B cell (primary cell): ENCODE results near the gene STARD10. TPM values are rescaled to one million over a fixed set of nuclear protein-coding genes. Genes with fewer than 3 reads are reported as not detected.

Experiments
- ATAC-seq: fragments of 200-7000 bp; cut with Tn5 transposase; one replicate; pipeline ENCODE4 v1.10.0; 2021; ENCODE audit warnings: low read depth, mild to moderate bottlenecking, moderate number of reproducible peaks, moderate library complexity
- CTCF ChIA-PET: fragments of 350-600 bp; sonication (Branson Sonifier 250); formaldehyde crosslinking; loops from one replicate; lab custom pipeline; 2021; ENCODE audit warnings: antibody characterized with exemption, inconsistent platforms; lab: Charles Lee
- POLR2A ChIA-PET: fragments of 350-600 bp; sonication (Branson Sonifier 250); formaldehyde crosslinking; loops from one replicate; lab custom pipeline; 2021; ENCODE audit warnings: antibody characterized with exemption; lab: Charles Lee
- DNase-seq: peaks from one replicate; pipeline ENCODE4 v3.0.0; 2013
- H2AFZ ChIP-seq: 2 replicates; pipeline ENCODE4 v1.6.1; 2012; ENCODE audit warnings: mild to moderate bottlenecking, low read depth, low read length; ENCODE audit not compliant: insufficient read depth, poor library complexity, severe bottlenecking
- H3K27ac ChIP-seq, 2 donors: 1 replicate in 1 of 2; 2 replicates in 1 of 2; pipeline ENCODE4 v1.5.1; 2012 to 2013; ENCODE audit warnings: low read length in 2 of 2, mild to moderate bottlenecking in 2 of 2, moderate library complexity in 1 of 2
- H3K27me3 ChIP-seq, 4 experiments: fragments of 200-600 bp in 1 of 4; sonication (generic) in 1 of 4; replicated peaks in 1 of 4; 1 replicate in 2 of 4; 2 replicates in 2 of 4; pipeline versions ENCODE4 v1.6.1 to v1.7.0; 2013 to 2016; ENCODE audit warnings: low read length in 3 of 4, mild to moderate bottlenecking in 2 of 4, mixed read lengths in 1 of 4, moderate library complexity in 1 of 4; ENCODE audit not compliant: insufficient read depth in 4 of 4, control insufficient read depth in 3 of 4; ENCODE audit errors: control extremely low read depth in 1 of 4
- H3K36me3 ChIP-seq, 2 experiments: replicated peaks in 1 of 2; 1 replicate in 1 of 2; 2 replicates in 1 of 2; pipeline versions ENCODE4 v1.6.1 to v1.7.1; 2013; ENCODE audit warnings: low read length in 1 of 2; ENCODE audit not compliant: insufficient read depth in 2 of 2, control insufficient read depth in 1 of 2; ENCODE audit errors: control extremely low read depth in 1 of 2, extremely low read depth in 1 of 2
- H3K4me1 ChIP-seq, 2 donors: fragments of 200-600 bp in 1 of 2; sonication (generic) in 1 of 2; 1 replicate in 1 of 2; 2 replicates in 1 of 2; pipeline versions ENCODE4 v1.5.1 to v1.6.1; 2013 to 2017; ENCODE audit warnings: low read length in 2 of 2; ENCODE audit not compliant: control insufficient read depth in 2 of 2, insufficient read depth in 2 of 2
- H3K4me2 ChIP-seq: replicated peaks from 2 replicates; pipeline ENCODE3; 2012; ENCODE audit warnings: mild to moderate bottlenecking, low read depth, low read length; ENCODE audit not compliant: poor library complexity, severe bottlenecking
- H3K4me3 ChIP-seq, 5 experiments: fragments of 200-600 bp in 1 of 5; sonication (generic) in 1 of 5; 1 replicate in 3 of 5; 2 replicates in 2 of 5; pipeline versions ENCODE4 v1.5.1 to v1.7.0; 2011 to 2016; ENCODE audit warnings: low read length in 4 of 5, mild to moderate bottlenecking in 4 of 5, low read depth in 2 of 5, control low read depth in 1 of 5, moderate library complexity in 1 of 5; ENCODE audit not compliant: insufficient read depth in 1 of 5; ENCODE audit errors: control extremely low read depth in 1 of 5, extremely low read depth in 1 of 5
- H3K79me2 ChIP-seq: fragments of 200-600 bp; sonication (generic); one replicate; pipeline ENCODE4 v1.6.0; 2016; ENCODE audit warnings: low read length; ENCODE audit not compliant: control insufficient read depth, insufficient read depth
- H3K9ac ChIP-seq: fragments of 200-600 bp; sonication (generic); 2 replicates; pipeline ENCODE4 v1.6.1; 2017; ENCODE audit warnings: mild to moderate bottlenecking, low read length, moderate library complexity
- H3K9me3 ChIP-seq, 3 donors: one replicate each; pipeline versions ENCODE4 v1.6.1 to v1.7.1; 2013; ENCODE audit warnings: low read length in 2 of 3; ENCODE audit not compliant: control insufficient read depth in 2 of 3, insufficient read depth in 1 of 3; ENCODE audit errors: control extremely low read depth in 1 of 3
- H4K20me1 ChIP-seq: 2 replicates; pipeline ENCODE4 v1.6.0; 2012; ENCODE audit warnings: mild to moderate bottlenecking, low read length; ENCODE audit not compliant: insufficient read depth, control insufficient read depth, poor library complexity, severe bottlenecking
- H3K27ac Mint-ChIP-seq: one replicate; pipeline ENCODE4 v1.8.0; 2021; ENCODE audit warnings: mixed read lengths
- H3K27me3 Mint-ChIP-seq: one replicate; pipeline ENCODE4 v1.8.0; 2021; ENCODE audit warnings: mixed read lengths
- H3K4me1 Mint-ChIP-seq: one replicate; pipeline ENCODE4 v1.8.0; 2021; ENCODE audit warnings: mixed read lengths
- H3K4me3 Mint-ChIP-seq: one replicate; pipeline ENCODE4 v1.8.0; 2021; ENCODE audit warnings: mixed read lengths
- H3K9me3 Mint-ChIP-seq: one replicate; pipeline ENCODE4 v1.8.0; 2022; ENCODE audit warnings: mixed read lengths; ENCODE audit not compliant: insufficient read depth
- CTCF ChIP-seq: fragments of 200-600 bp; IDR thresholded peaks from one replicate; pipeline ENCODE4 v1.8.0; 2022; ENCODE audit warnings: antibody characterized with exemption, mild to moderate bottlenecking
- EZH2 ChIP-seq: IDR thresholded peaks from 2 replicates; pipeline ENCODE4 v1.6.1; 2012; ENCODE audit warnings: borderline replicate concordance, low read depth, mild to moderate bottlenecking, moderate library complexity, low read length; ENCODE audit not compliant: insufficient read depth, poor library complexity, severe bottlenecking
- WGBS: methylation state at CpG from one replicate; pipeline ENCODE4 v1.1.5; 2013; ENCODE audit warnings: missing lambda C conversion rate; ENCODE audit not compliant: insufficient coverage; 5-methylcytosine and 5-hydroxymethylcytosine counted together
- intact Hi-C: fragments of 100-400 bp; cut with micrococcal nuclease; formaldehyde crosslinking; loops from one replicate; pipeline ENCODE4 v1.10.0; 2022
- polyA plus RNA-seq: library from polyadenylated mRNA; depleted of rRNA; stranded (reverse); fragments of >200 nt; gene quantifications from 2 replicates; pipeline ENCODE4 v1.2.3, GENCODE V29; 2012
- total RNA-seq, 2 donors: library from RNA; stranded (reverse); fragments of 120-200 nt in 1 of 2; gene quantifications; 1 replicate in 1 of 2; 2 replicates in 1 of 2; pipeline versions ENCODE4 v1.2.3 to v1.2.4, GENCODE V29; 2013 to 2022

Gene STARD10
- total and polyA plus RNA-seq, 2 donors (not counting 1 experiment from before 2014, with no cell fraction given): 37.5 to 39.2 TPM

- Histone ChIP-seq H2AFZ (no peak overlapping the region), H3K4me3 (no peak overlapping the region), H3K79me2 (peaks cover 95% of the 10 kb centered on the region), H3K4me2 (peak overlapping the region; percentile 83), H3K27me3 (no peaks in the 10 kb centered on the region), H3K9ac (no peak overlapping the region), H3K4me1 (peaks cover 93 to 99% of the 10 kb centered on the region in 2 donors), H4K20me1 (peaks cover 22% of the 10 kb centered on the region), H3K27ac (peak overlapping the region; percentile 97 to 99), H3K9me3 (no peaks in the 10 kb centered on the region), H3K36me3 (peaks cover 0 to 9% of the 10 kb centered on the region in 2 experiments)
- H3K27ac Mint-ChIP-seq: peak overlapping the region; percentile 91
- no peaks in the 10 kb centered on the region for H3K9me3 Mint-ChIP-seq
- CTCF ChIA-PET: interaction anchor here (1.1 to 15.9 kb wide), 3 partner anchors 8 to 17 kb away, joined by 3 to 142 read pairs (median 3); no protein-coding TSS in a partner anchor
- peaks cover 94% of the 10 kb centered on the region for H3K4me1 Mint-ChIP-seq
- no peak for DNase-seq
- POLR2A ChIA-PET: interaction anchor here (1.2 kb wide), 1 partner anchor 14 kb away, joined by 4 read pairs; no protein-coding TSS in a partner anchor
- H3K4me3 Mint-ChIP-seq: peak overlapping the region; percentile 69
- intact Hi-C loops: no loop called here
- TF ChIP-seq CTCF (no peak), EZH2 (no peak)
- 61% methylated on average over 5 of the region's 7 CpGs for WGBS
- no peak for ATAC-seq
- no peaks in the 10 kb centered on the region for H3K27me3 Mint-ChIP-seq
Measured at GRCh38 chr11:72741849-72742512, 51.9 kb downstream of the STARD10 start.

- Histone ChIP-seq H3K4me1 (peaks cover 96 to 99% of the 10 kb centered on the region in 2 donors), H3K9me3 (no peaks in the 10 kb centered on the region), H4K20me1 (peaks cover 18% of the 10 kb centered on the region), H3K4me2 (peak overlapping the region; percentile 83), H3K9ac (no peak overlapping the region), H3K36me3 (peaks cover 0 to 8% of the 10 kb centered on the region in 2 experiments), H2AFZ (no peak overlapping the region), H3K79me2 (peaks cover 95% of the 10 kb centered on the region), H3K4me3 (peak overlapping the region in 1 of 5 experiments; percentile 29), H3K27ac (peak overlapping the region; percentile 97 to 99), H3K27me3 (no peaks in the 10 kb centered on the region)
- H3K9me3 Mint-ChIP-seq: no peaks in the 10 kb centered on the region
- CTCF ChIA-PET: interaction anchor here (1.0 to 23.8 kb wide), 5 partner anchors 9 to 346 kb away, joined by 3 to 390 read pairs (median 3); partner anchors contain the start of gene STARD10
- peak overlapping the region; percentile 69 for H3K4me3 Mint-ChIP-seq
- ATAC-seq (no peak), DNase-seq (peak; percentile 56)
- H3K27ac Mint-ChIP-seq: peak overlapping the region; percentile 91
- intact Hi-C loops: no loop called here
- TF ChIP-seq CTCF (no peak), EZH2 (no peak)
- WGBS: 24% methylated on average over 5 of the region's 8 CpGs
- H3K4me1 Mint-ChIP-seq: peaks cover 95% of the 10 kb centered on the region
- POLR2A ChIA-PET: interaction anchor here (0.6 to 1.0 kb wide), 2 partner anchors 19 to 60 kb away, joined by 6 to 7 read pairs; no protein-coding TSS in a partner anchor
- H3K27me3 Mint-ChIP-seq: no peaks in the 10 kb centered on the region
Measured at GRCh38 chr11:72741429-72741833, 52.4 kb downstream of the STARD10 start.
